HL-60 (cell line): ENCODE results near the gene C3orf62.

ENCODE experiments used
- DNase-seq, 2 experiments: peaks; one replicate each; pipeline ENCODE4 v3.0.0-alpha.2; 2010 to 2020; ENCODE audit warnings: low read depth in 1 of 2, low spot score in 1 of 2
- H3K27ac ChIP-seq: fragments of 250-450 bp; sonication (Bioruptor Pico); replicated peaks from 2 replicates; pipeline ENCODE4 v1.5.1; 2020; ENCODE audit warnings: mild to moderate bottlenecking, moderate library complexity
- H3K27me3 ChIP-seq: fragments of 250-450 bp; sonication (Bioruptor Pico); 2 replicates; pipeline ENCODE4 v1.5.1; 2021; ENCODE audit warnings: mild to moderate bottlenecking, moderate library complexity; ENCODE audit not compliant: insufficient read depth, poor library complexity, severe bottlenecking
- H3K4me3 ChIP-seq: replicated peaks from 2 replicates; pipeline ENCODE4 v1.5.1; 2011; ENCODE audit warnings: mild to moderate bottlenecking, control low read depth, low read length; ENCODE audit not compliant: insufficient read depth
- CTCF ChIP-seq: IDR thresholded peaks from one replicate; pipeline ENCODE4 v1.5.1; 2011; ENCODE audit warnings: low read length, control low read depth, inconsistent platforms; ENCODE audit not compliant: insufficient read depth
- GABPA ChIP-seq: IDR thresholded peaks from 2 replicates; pipeline ENCODE4 v1.6.1; 2012; ENCODE audit warnings: low read depth
- POLR2AphosphoS5 ChIP-seq: IDR thresholded peaks from 2 replicates; pipeline ENCODE4 v1.6.1; 2012; ENCODE audit warnings: low read depth
- REST ChIP-seq: IDR thresholded peaks from 2 replicates; pipeline ENCODE4 v1.6.1; 2012; ENCODE audit warnings: low read depth; ENCODE audit not compliant: insufficient replicate concordance
- SPI1 ChIP-seq: IDR thresholded peaks from 2 replicates; pipeline ENCODE4 v1.6.1; 2012; ENCODE audit warnings: low read depth, mild to moderate bottlenecking, borderline replicate concordance

C3orf62 gene

DNA sequence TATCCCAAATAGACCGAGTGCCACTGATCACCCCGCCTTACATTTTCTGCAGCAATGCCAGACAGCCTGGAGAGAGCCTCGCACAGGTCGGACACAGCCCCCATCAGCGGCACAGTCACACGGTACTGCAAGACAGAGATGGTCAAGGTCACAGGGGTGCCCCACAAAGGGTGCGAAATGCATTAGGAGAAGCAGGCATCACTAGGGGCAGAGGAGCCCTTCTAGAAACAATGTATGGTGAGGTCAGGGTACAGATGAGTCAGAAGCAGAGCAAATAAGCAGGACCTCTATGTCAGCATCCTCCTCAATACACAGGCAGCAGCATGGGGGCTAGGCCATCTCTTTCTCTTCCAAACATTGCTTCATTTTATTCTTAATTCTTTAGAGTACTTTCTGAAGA is 21.5 kb upstream of the C3orf62 start:
- TF ChIP-seq POLR2AphosphoS5 (no peak), REST (no peak), SPI1 (no peak), CTCF (no peak), GABPA (no peak)
- no peak for DNase-seq
- no peak overlapping the region for H3K4me3 ChIP-seq
- H3K27ac ChIP-seq = no peak overlapping the region
- no peaks in the 10 kb centered on the region for H3K27me3 ChIP-seq

GRCh38 chr3:49296781-49297411 is 19.9 kb upstream of the C3orf62 start:
- no peak for TF ChIP-seq CTCF
- no peak for TF ChIP-seq POLR2AphosphoS5
- no peak for TF ChIP-seq REST
- no peak for TF ChIP-seq GABPA
- no peak for TF ChIP-seq SPI1
- no peak for DNase-seq
- Histone ChIP-seq H3K27me3 (no peaks in the 10 kb centered on the region), H3K4me3 (no peak overlapping the region), H3K27ac (no peak overlapping the region)

GRCh38 chr3:49295489-49296058 is 18.5 kb upstream of the C3orf62 start:
- Histone ChIP-seq H3K27ac (no peak overlapping the region), H3K27me3 (no peaks in the 10 kb centered on the region), H3K4me3 (no peak overlapping the region)
- TF ChIP-seq GABPA (no peak), POLR2AphosphoS5 (no peak), REST (no peak), CTCF (peak; percentile 34), SPI1 (no peak)
- DNase-seq = peak in 1 of 2 experiments; percentile 33
